GM13976 (cell line): ENCODE data around the gene NAA40.
"Not testable (repeated sequence)": the region's sequence is repeated elsewhere in the genome, so short reads cannot be mapped to it uniquely, and the experiment has no call there.

Experiments used
- DNase-seq: peaks from one replicate; pipeline ENCODE4 v3.0.0; 2012; ENCODE audit warnings: low spot score
- CTCF ChIP-seq: IDR thresholded peaks from 2 replicates; pipeline ENCODE4 v1.5.1; 2012; ENCODE audit warnings: borderline replicate concordance, mild to moderate bottlenecking; ENCODE audit not compliant: insufficient read depth; ENCODE audit errors: extremely low read depth, missing control alignments, control extremely low read depth
- in situ Hi-C: fragments of 300-500 bp; cut with MboI; formaldehyde crosslinking; loops from one replicate; pipeline ENCODE4 v1.12.0; 2022; ENCODE audit warnings: low sequenced_read_pairs, mixed read lengths, inconsistent platforms; ENCODE audit not compliant: unreplicated experiment

Gene NAA40

GRCh38 chr11:63969461-63969860 is 30.7 kb downstream of the NAA40 start:
- no peak for DNase-seq
- in situ Hi-C loops: no loop called here
- no peak for TF ChIP-seq CTCF

GRCh38 chr11:63970902-63971301 is 32.1 kb downstream of the NAA40 start:
- in situ Hi-C loops: no loop called here
- no peak for TF ChIP-seq CTCF
- no peak for DNase-seq

- not testable (repeated sequence) for DNase-seq
Observed at GRCh38 chr11:63973912-63974258, 35.1 kb downstream of the NAA40 start.

GRCh38 chr11:63974259-63975143 is 35.7 kb downstream of the NAA40 start, which contains the start of gene COX8A:
Gene COX8A (plus strand): TSS chr11:63974620. CDS start chr11:63974681, 61 bp downstream.
- in situ Hi-C loops: loop anchor here (25.0 kb wide), 1 partner anchor 313 kb away; the partner anchor contains the start of genes BAD, GPR137 and KCNK4
- peak; percentile 2 for TF ChIP-seq CTCF
- peak; percentile 98 for DNase-seq

More at GRCh38 chr11:63973912-63974258, 35.1 kb downstream of the NAA40 start:
- in situ Hi-C loops: not testable (repeated sequence)

GRCh38 chr11:63978551-63979239 is 39.9 kb downstream of the NAA40 start:
- no peak for DNase-seq
- in situ Hi-C loops: loop anchor here (25.0 kb wide), 1 partner anchor 309 kb away; the partner anchor contains the start of genes BAD, GPR137 and KCNK4
- TF ChIP-seq CTCF: no peak

- in situ Hi-C loops: loop anchor here (25.0 kb wide), 1 partner anchor 308 kb away; the partner anchor contains the start of genes BAD, GPR137 and KCNK4
- no peak for DNase-seq
- no peak for TF ChIP-seq CTCF
Observed at GRCh38 chr11:63979426-63979825, 40.6 kb downstream of the NAA40 start.
